ENCODE results near the gene SNIP1. TPM values are rescaled to one million over a fixed set of nuclear protein-coding genes. Genes with fewer than 3 reads are reported as not detected.

Gene SNIP1
- total and polyA plus RNA-seq, 10 of the 15 experiments (the other 5 are each of a cell fraction or from before 2014, with no cell fraction given), result 2.7 to 22.4 (median 10.1) TPM

DNA sequence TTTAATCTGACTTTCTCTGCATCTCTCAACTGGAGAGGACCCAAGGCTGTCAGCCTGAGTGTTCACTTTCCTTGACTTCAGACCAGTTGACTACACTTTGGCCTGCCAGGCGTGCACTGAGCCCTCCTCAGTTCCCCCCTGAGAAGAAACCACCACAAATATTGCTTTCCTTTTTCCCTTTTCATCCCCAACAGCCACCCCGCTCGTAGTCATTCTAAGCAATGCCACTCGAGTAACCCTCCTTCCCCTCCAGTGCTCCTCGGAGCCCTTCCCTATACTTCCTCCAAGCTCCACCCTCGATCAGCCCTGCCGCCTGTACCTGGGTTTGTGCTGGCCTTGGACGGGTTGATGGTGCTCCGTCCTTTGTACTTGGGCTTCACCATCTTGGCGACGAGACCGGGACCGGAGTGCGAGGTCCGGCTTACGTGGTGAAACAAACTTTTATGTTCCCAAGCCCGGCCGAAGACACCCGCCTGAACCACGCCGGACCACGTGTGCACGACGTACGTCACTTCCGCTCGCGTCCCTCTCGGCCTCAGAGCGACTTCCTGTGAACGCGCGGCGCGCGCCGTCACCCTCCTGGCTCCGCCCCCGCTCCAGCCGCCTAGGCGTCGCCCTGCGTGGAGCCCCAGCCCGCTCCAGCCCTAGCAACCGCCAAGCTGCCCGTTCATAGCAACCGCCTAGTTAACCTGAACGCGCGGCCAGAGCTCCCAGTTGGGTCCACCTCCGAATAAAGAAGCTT is 41.5 kb upstream of the SNIP1 start, which contains the start of gene GNL2:
Gene GNL2 (minus strand): TSS at position 498 of the 742 bp plus-strand sequence. CDS start 115 bp downstream, at position 383.
- Histone ChIP-seq H3K9ac (ENCODE audit: control insufficient read depth, insufficient read depth, low read length) (peak within 1 kb of the TSS; percentile 89), H3K4me2 (ENCODE audit: control insufficient read depth, insufficient read depth) (peak within 1 kb of the TSS; percentile 82), H3K36me3 (ENCODE audit: control insufficient read depth in 2 of 2, insufficient read depth in 2 of 2, low read length in 1 of 2) (peaks cover 0 to 10% of the 10 kb centered on the region in 2 experiments; a peak in 2 of 4 replicates), H3K9me3 (replicated peaks; ENCODE audit: control insufficient read depth, insufficient read depth, low read length) (no peaks in the 10 kb centered on the region), H3K4me3 (peak within 1 kb of the TSS; percentile 77), H3K4me1 (ENCODE audit: control insufficient read depth, insufficient read depth, low read length) (peaks cover 7% of the 10 kb centered on the region), H3K27me3 (replicated peaks in 1 of 2; ENCODE audit: control insufficient read depth in 2 of 2, insufficient read depth in 2 of 2, low read length in 1 of 2) (no peaks in the 10 kb centered on the region), H3K79me2 (ENCODE audit: control insufficient read depth, insufficient read depth, low read length) (peaks cover 28% of the 10 kb centered on the region), H2AFZ (ENCODE audit: control insufficient read depth, low read depth, low read length) (peak within 1 kb of the TSS; percentile 96), H4K20me1 (ENCODE audit: control insufficient read depth, insufficient read depth) (no peaks in the 10 kb centered on the region), H3K27ac (ENCODE audit: control insufficient read depth, insufficient read depth) (peak within 1 kb of the TSS; percentile 84)
- ChIA-PET POLR2A (interaction anchor here (0.6 to 2.1 kb wide), 4 partner anchors 51 to 120 kb away, joined by 3 to 6 read pairs (median 4); a partner anchor contains a TSS), SMC1A (ENCODE audit: uncharacterized antibody, unreplicated experiment) (interaction anchor here (1.1 to 14.3 kb wide), 2 partner anchors 84 to 93 kb away, joined by 6 to 245 read pairs; no protein-coding TSS in a partner anchor), CTCF (interaction anchor here (0.8 to 17.5 kb wide), 4 partner anchors 87 to 145 kb away, joined by 3 to 521 read pairs (median 4); partner anchors contain the start of gene CDCA8), RAD21 (ENCODE audit: unreplicated experiment) (interaction anchor here (0.6 to 1.5 kb wide), 6 partner anchors 42 to 108 kb away, joined by 3 to 6 read pairs (median 3); partner anchors contain the start of genes CDCA8, MEAF6 and SNIP1)
- FAIRE-seq (peak; percentile 96), ATAC-seq (peak; percentile 99), DNase-seq (ENCODE audit: low read depth, low spot score) (peak; percentile 83)
- in situ Hi-C loops (cut with MboI) (loop anchor here (25.0 kb wide), 1 partner anchor 392 kb away; the partner anchor contains the start of gene SF3A3), intact Hi-C loops (cut with micrococcal nuclease; ENCODE audit: unreplicated experiment) (loop anchor here (5.0 kb wide), 1 partner anchor 123 kb away; the partner anchor contains the start of gene ZC3H12A)
- no TSS peak for BruUV-seq (replicated peaks)
- under 1% methylated on average over 50 of the region's 51 CpGs for WGBS (ENCODE audit: insufficient coverage, insufficient replicate concordance, low lambda C conversion rate, missing lambda C conversion rate)
- TF ChIP-seq, protein P1, sequence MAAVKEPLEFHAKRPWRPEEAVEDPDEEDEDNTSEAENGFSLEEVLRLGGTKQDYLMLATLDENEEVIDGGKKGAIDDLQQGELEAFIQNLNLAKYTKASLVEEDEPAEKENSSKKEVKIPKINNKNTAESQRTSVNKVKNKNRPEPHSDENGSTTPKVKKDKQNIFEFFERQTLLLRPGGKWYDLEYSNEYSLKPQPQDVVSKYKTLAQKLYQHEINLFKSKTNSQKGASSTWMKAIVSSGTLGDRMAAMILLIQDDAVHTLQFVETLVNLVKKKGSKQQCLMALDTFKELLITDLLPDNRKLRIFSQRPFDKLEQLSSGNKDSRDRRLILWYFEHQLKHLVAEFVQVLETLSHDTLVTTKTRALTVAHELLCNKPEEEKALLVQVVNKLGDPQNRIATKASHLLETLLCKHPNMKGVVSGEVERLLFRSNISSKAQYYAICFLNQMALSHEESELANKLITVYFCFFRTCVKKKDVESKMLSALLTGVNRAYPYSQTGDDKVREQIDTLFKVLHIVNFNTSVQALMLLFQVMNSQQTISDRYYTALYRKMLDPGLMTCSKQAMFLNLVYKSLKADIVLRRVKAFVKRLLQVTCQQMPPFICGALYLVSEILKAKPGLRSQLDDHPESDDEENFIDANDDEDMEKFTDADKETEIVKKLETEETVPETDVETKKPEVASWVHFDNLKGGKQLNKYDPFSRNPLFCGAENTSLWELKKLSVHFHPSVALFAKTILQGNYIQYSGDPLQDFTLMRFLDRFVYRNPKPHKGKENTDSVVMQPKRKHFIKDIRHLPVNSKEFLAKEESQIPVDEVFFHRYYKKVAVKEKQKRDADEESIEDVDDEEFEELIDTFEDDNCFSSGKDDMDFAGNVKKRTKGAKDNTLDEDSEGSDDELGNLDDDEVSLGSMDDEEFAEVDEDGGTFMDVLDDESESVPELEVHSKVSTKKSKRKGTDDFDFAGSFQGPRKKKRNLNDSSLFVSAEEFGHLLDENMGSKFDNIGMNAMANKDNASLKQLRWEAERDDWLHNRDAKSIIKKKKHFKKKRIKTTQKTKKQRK (IDR thresholded peaks at IDR 0.05; ENCODE audit: low read depth, low read length), result no peak
- TF ChIP-seq, protein P2, sequence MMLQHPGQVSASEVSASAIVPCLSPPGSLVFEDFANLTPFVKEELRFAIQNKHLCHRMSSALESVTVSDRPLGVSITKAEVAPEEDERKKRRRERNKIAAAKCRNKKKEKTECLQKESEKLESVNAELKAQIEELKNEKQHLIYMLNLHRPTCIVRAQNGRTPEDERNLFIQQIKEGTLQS (IDR thresholded peaks at IDR 0.05; ENCODE audit: borderline replicate concordance, extremely low read depth, low read depth, low read length), result peak; percentile 65; the same call in 1 of the 2 replicates
- 0 out of 2 replicates have a peak, but pooled peaks have one; percentile 15 for TF ChIP-seq BCL11A (IDR thresholded peaks at IDR 0.05; ENCODE audit: low read depth, low read length)
- TF ChIP-seq SKIL (IDR thresholded peaks at IDR 0.05; ENCODE audit: low read depth, poor library complexity, severe bottlenecking), result no peak
- peak in 1 of 2 experiments; percentile 84; a peak in 2 of 3 replicates for TF ChIP-seq EGR1 (IDR thresholded peaks at IDR 0.05; ENCODE audit: borderline replicate concordance in 1 of 2, low read depth in 2 of 2, low read length in 2 of 2)
- TF ChIP-seq SMC3 (IDR thresholded peaks at IDR 0.05; ENCODE audit: borderline replicate concordance, low read length), result peak; percentile 4; the same call in 1 of the 2 replicates
- peak; percentile 95 for TF ChIP-seq CREM (IDR thresholded peaks at IDR 0.05; ENCODE audit: low read depth)
- TF ChIP-seq, protein P3, sequence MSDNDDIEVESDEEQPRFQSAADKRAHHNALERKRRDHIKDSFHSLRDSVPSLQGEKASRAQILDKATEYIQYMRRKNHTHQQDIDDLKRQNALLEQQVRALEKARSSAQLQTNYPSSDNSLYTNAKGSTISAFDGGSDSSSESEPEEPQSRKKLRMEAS (IDR thresholded peaks at IDR 0.05; ENCODE audit: low read depth, low read length), result peak; percentile 97
- TF ChIP-seq TCF3 (IDR thresholded peaks at IDR 0.05; ENCODE audit: borderline replicate concordance, insufficient read depth, low read depth, low read length), result no peak
- peak; percentile 96 for TF ChIP-seq POLR2A (IDR thresholded peaks at IDR 0.05; ENCODE audit: low read depth, low read length)
- no peak for TF ChIP-seq E4F1 (IDR thresholded peaks at IDR 0.05; ENCODE audit: borderline replicate concordance, partially characterized antibody)
- peak; percentile 65; the same call in 1 of the 2 replicates for TF ChIP-seq SMAD5 (IDR thresholded peaks at IDR 0.05; ENCODE audit: low read depth)
- no peak for TF ChIP-seq FOXK2 (IDR thresholded peaks at IDR 0.05)
